OCI-M1 (cell line): ENCODE data around the gene SCMH1.
A peak's percentile ranks its signal among the peaks of the same experiment; 100 is the strongest.

Experiments used
- DNase-seq: peaks from one replicate; lab custom pipeline; 2025; lab: John Stamatoyannopoulos, UW

SCMH1 gene

GRCh38 chr1:41025979-41026819, 215.9 kb downstream of the SCMH1 start:
- DNase-seq, result no peak

- DNase-seq, result no peak
Observed at GRCh38 chr1:41024953-41025352, 217.2 kb downstream of the SCMH1 start.

- peak; percentile 6 for DNase-seq
Observed at GRCh38 chr1:41023279-41023990, 218.7 kb downstream of the SCMH1 start.

GRCh38 chr1:41022424-41022823, 219.7 kb downstream of the SCMH1 start:
- DNase-seq, result no peak

- DNase-seq, result no peak
Observed at GRCh38 chr1:41021526-41022308, 220.4 kb downstream of the SCMH1 start, which contains the start of gene SLFNL1. SLFNL1 (minus strand) TSS chr1:41021725; CDS start chr1:41020660, 1,065 bp downstream.

- DNase-seq, result no peak
Observed at GRCh38 chr1:41020654-41021053, 221.5 kb downstream of the SCMH1 start.

- DNase-seq, result no peak
Observed at GRCh38 chr1:41020109-41020576, 222.0 kb downstream of the SCMH1 start.

- no peak for DNase-seq
Observed at GRCh38 chr1:41019353-41019745, 222.8 kb downstream of the SCMH1 start.

GRCh38 chr1:41018018-41018410, 224.1 kb downstream of the SCMH1 start:
- no peak for DNase-seq

- no peak for DNase-seq
Observed at GRCh38 chr1:41017141-41018017, 224.7 kb downstream of the SCMH1 start.

GRCh38 chr1:41015897-41016470, 226.1 kb downstream of the SCMH1 start:
- no peak for DNase-seq

GRCh38 chr1:41015281-41015896, 226.7 kb downstream of the SCMH1 start:
- no peak for DNase-seq

GRCh38 chr1:41014871-41015270, 227.2 kb downstream of the SCMH1 start:
- no peak for DNase-seq

GRCh38 chr1:41013796-41014195, 228.3 kb downstream of the SCMH1 start:
- DNase-seq, result no peak

- DNase-seq, result no peak
Observed at GRCh38 chr1:41013024-41013423, 229.1 kb downstream of the SCMH1 start.

- no peak for DNase-seq
Observed at GRCh38 chr1:41010345-41010744, 231.8 kb downstream of the SCMH1 start.

- no peak for DNase-seq
Observed at GRCh38 chr1:41009466-41009865, 232.6 kb downstream of the SCMH1 start.

- DNase-seq, result no peak
Observed at GRCh38 chr1:41006942-41007865, 234.9 kb downstream of the SCMH1 start.

- no peak for DNase-seq
Observed at GRCh38 chr1:41005876-41006275, 236.2 kb downstream of the SCMH1 start.
